Liver (tissue), 9 donors: ENCODE results near the gene C10orf105. TPM values are rescaled to one million over a fixed set of nuclear protein-coding genes. Genes with fewer than 3 reads are reported as not detected.

Experiments used
- DNase-seq: peaks from one replicate; pipeline ENCODE4 v3.0.0-alpha.2; 2017; ENCODE audit warnings: low spot score
- H3K27ac ChIP-seq, 2 donors: one replicate each; pipeline ENCODE4 v1.7.0; 2013; ENCODE audit warnings: inconsistent platforms in 2 of 2, low read length in 2 of 2, control low read depth in 1 of 2, low read depth in 1 of 2, mild to moderate bottlenecking in 1 of 2
- H3K27me3 ChIP-seq, 4 donors: one replicate each; pipeline versions ENCODE4 v1.6.1 to v1.7.0; 2013; ENCODE audit warnings: low read length in 3 of 4, inconsistent platforms in 1 of 4, mild to moderate bottlenecking in 1 of 4, moderate library complexity in 1 of 4; ENCODE audit not compliant: control insufficient read depth in 4 of 4, insufficient read depth in 4 of 4
- H3K36me3 ChIP-seq, 4 donors: one replicate each; pipeline versions ENCODE4 v1.6.1 to v1.7.0; 2013; ENCODE audit warnings: low read length in 3 of 4, mild to moderate bottlenecking in 3 of 4, low read depth in 1 of 4, moderate library complexity in 1 of 4; ENCODE audit not compliant: control insufficient read depth in 4 of 4, insufficient read depth in 3 of 4
- H3K4me1 ChIP-seq, 4 donors: one replicate each; pipeline versions ENCODE4 v1.6.1 to v1.7.0; 2013; ENCODE audit warnings: low read length in 3 of 4, mild to moderate bottlenecking in 3 of 4, moderate library complexity in 1 of 4; ENCODE audit not compliant: control insufficient read depth in 4 of 4, insufficient read depth in 4 of 4
- H3K4me3 ChIP-seq, 3 donors: one replicate each; pipeline versions ENCODE4 v1.6.1 to v1.7.0; 2013; ENCODE audit warnings: low read length in 3 of 3, control low read depth in 1 of 3, low read depth in 1 of 3, mild to moderate bottlenecking in 1 of 3
- H3K9ac ChIP-seq, 2 donors: one replicate each; pipeline ENCODE4 v1.7.0; 2013; ENCODE audit warnings: low read length in 2 of 2, mild to moderate bottlenecking in 2 of 2, moderate library complexity in 2 of 2, control low read depth in 1 of 2, low read depth in 1 of 2
- H3K9me3 ChIP-seq, 4 donors: one replicate each; pipeline versions ENCODE4 v1.6.1 to v1.7.0; 2013; ENCODE audit warnings: low read length in 3 of 4; ENCODE audit not compliant: control insufficient read depth in 4 of 4
- EGR1 ChIP-seq, 2 donors: IDR thresholded peaks; 2 replicates each; pipeline ENCODE4 v1.6.1; 2016 to 2018; ENCODE audit warnings: antibody characterized with exemption in 2 of 2, low read depth in 2 of 2
- FOXA1 ChIP-seq: IDR thresholded peaks from 2 replicates; pipeline ENCODE4 v1.6.1; 2016; ENCODE audit warnings: antibody characterized with exemption
- FOXA2 ChIP-seq: IDR thresholded peaks from 2 replicates; pipeline ENCODE4 v1.6.1; 2016; ENCODE audit warnings: antibody characterized with exemption
- GABPA ChIP-seq, 2 donors: IDR thresholded peaks in 1 of 2; conservative IDR thresholded peaks in 1 of 2; 2 replicates each; pipeline ENCODE4 v1.6.1; 2016; ENCODE audit warnings: antibody characterized with exemption in 2 of 2, mild to moderate bottlenecking in 1 of 2, moderate library complexity in 1 of 2
- HNF4A ChIP-seq, 2 donors: conservative IDR thresholded peaks; 2 replicates each; pipeline ENCODE4 v1.6.1; 2016; ENCODE audit warnings: antibody characterized with exemption in 2 of 2, mild to moderate bottlenecking in 2 of 2
- HNF4G ChIP-seq: IDR thresholded peaks from 2 replicates; pipeline ENCODE4 v1.6.1; 2016; ENCODE audit warnings: antibody characterized with exemption
- JUND ChIP-seq, 2 donors: IDR thresholded peaks; 2 replicates each; pipeline ENCODE4 v1.6.1; 2016; ENCODE audit warnings: antibody characterized with exemption in 2 of 2
- RAD21 ChIP-seq, 2 donors: IDR thresholded peaks; 2 replicates each; pipeline ENCODE4 v1.6.1; 2016; ENCODE audit warnings: antibody characterized with exemption in 2 of 2, mild to moderate bottlenecking in 2 of 2
- RXRA ChIP-seq, 2 donors: IDR thresholded peaks; 2 replicates each; pipeline ENCODE4 v1.6.1; 2017 to 2018; ENCODE audit warnings: antibody characterized with exemption in 2 of 2, mild to moderate bottlenecking in 1 of 2
- TAF1 ChIP-seq: conservative IDR thresholded peaks from 2 replicates; pipeline ENCODE4 v1.6.1; 2016; ENCODE audit warnings: antibody characterized with exemption, mild to moderate bottlenecking
- YY1 ChIP-seq: IDR thresholded peaks from 2 replicates; pipeline ENCODE4 v1.6.1; 2016; ENCODE audit warnings: antibody characterized with exemption, mild to moderate bottlenecking
- WGBS: extraction: QIAGEN DNeasy Blood & Tissue Kit; methylation state at CpG from one replicate; pipeline ENCODE4 v1.1.7; 2013; 5-methylcytosine and 5-hydroxymethylcytosine counted together
- polyA plus RNA-seq, 2 donors: library from polyadenylated mRNA; stranded (reverse) in 1 of 2; unstranded in 1 of 2; fragments of 200-250 nt in 1 of 2; fragments of >200 nt in 1 of 2; fragmentation: Nextera tagmentation in 1 of 2; extraction: Ambion mirVana in 1 of 2; gene quantifications; one replicate each; pipeline versions ENCODE4 v1.2.1 to v1.2.3, GENCODE V29; 2013 to 2015
- total RNA-seq, 2 donors: library from RNA; depleted of rRNA; stranded (reverse); fragments of >200 nt; gene quantifications; one replicate each; pipeline ENCODE4 v1.2.3, GENCODE V29; 2014
- TF ChIP-seq, protein P1 (sequence below): IDR thresholded peaks from 2 replicates; pipeline ENCODE4 v1.6.1; 2016; ENCODE audit warnings: antibody characterized with exemption
- TF ChIP-seq, protein P2 (sequence below): fragments of 150-350 bp; IDR thresholded peaks from 2 replicates; pipeline ENCODE4 v1.5.1; 2017; ENCODE audit warnings: improper control_type of control experiment, low read depth, low read length; ENCODE audit not compliant: missing input control
- TF ChIP-seq, protein P3 (sequence below): IDR thresholded peaks from 2 replicates; pipeline ENCODE4 v1.6.1; 2016; ENCODE audit warnings: antibody characterized with exemption, mild to moderate bottlenecking
- TF ChIP-seq, protein P4 (sequence below): IDR thresholded peaks from 2 replicates; pipeline ENCODE4 v1.6.1; 2016; ENCODE audit warnings: antibody characterized with exemption
- TF ChIP-seq, protein P5 (sequence below): IDR thresholded peaks from 2 replicates; pipeline ENCODE4 v1.6.1; 2016; ENCODE audit warnings: antibody characterized with exemption
- donor health status: healthy.
- donor health status: healthy.
- donor health status: healthy.
- donor health status: healthy.
- donor health status: healthy.

C10orf105 gene
- total and polyA plus RNA-seq, 4 donors: under 0.01 to 0.07 TPM; not detected in 2

DNA sequence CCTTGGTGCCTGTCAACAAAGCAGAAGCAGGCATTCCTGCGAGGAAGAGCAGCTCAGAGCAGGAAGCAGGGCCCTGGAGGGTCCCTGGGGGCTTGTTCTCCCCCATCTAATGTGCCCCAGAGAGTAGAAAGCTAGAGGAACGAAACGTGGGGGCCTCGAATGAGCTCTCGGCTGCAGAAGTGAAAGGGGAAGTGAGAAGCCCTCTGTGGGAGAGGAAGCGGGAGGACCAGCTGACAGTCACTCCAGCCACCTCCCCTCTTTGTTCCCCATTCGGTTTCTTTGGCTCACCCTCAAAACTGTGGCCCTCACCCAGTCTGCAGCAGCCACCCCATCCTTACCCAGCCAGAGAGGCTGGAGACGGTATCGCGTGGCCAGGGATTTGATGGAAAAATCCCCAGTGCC, 25.0 kb downstream of the C10orf105 start (continued):
- TF ChIP-seq, protein P1, sequence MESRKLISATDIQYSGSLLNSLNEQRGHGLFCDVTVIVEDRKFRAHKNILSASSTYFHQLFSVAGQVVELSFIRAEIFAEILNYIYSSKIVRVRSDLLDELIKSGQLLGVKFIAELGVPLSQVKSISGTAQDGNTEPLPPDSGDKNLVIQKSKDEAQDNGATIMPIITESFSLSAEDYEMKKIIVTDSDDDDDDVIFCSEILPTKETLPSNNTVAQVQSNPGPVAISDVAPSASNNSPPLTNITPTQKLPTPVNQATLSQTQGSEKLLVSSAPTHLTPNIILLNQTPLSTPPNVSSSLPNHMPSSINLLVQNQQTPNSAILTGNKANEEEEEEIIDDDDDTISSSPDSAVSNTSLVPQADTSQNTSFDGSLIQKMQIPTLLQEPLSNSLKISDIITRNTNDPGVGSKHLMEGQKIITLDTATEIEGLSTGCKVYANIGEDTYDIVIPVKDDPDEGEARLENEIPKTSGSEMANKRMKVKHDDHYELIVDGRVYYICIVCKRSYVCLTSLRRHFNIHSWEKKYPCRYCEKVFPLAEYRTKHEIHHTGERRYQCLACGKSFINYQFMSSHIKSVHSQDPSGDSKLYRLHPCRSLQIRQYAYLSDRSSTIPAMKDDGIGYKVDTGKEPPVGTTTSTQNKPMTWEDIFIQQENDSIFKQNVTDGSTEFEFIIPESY: no peak
- TF ChIP-seq, protein P2, sequence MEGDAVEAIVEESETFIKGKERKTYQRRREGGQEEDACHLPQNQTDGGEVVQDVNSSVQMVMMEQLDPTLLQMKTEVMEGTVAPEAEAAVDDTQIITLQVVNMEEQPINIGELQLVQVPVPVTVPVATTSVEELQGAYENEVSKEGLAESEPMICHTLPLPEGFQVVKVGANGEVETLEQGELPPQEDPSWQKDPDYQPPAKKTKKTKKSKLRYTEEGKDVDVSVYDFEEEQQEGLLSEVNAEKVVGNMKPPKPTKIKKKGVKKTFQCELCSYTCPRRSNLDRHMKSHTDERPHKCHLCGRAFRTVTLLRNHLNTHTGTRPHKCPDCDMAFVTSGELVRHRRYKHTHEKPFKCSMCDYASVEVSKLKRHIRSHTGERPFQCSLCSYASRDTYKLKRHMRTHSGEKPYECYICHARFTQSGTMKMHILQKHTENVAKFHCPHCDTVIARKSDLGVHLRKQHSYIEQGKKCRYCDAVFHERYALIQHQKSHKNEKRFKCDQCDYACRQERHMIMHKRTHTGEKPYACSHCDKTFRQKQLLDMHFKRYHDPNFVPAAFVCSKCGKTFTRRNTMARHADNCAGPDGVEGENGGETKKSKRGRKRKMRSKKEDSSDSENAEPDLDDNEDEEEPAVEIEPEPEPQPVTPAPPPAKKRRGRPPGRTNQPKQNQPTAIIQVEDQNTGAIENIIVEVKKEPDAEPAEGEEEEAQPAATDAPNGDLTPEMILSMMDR: no peak
- TF ChIP-seq YY1: no peak
- TF ChIP-seq TAF1: no peak

DNA sequence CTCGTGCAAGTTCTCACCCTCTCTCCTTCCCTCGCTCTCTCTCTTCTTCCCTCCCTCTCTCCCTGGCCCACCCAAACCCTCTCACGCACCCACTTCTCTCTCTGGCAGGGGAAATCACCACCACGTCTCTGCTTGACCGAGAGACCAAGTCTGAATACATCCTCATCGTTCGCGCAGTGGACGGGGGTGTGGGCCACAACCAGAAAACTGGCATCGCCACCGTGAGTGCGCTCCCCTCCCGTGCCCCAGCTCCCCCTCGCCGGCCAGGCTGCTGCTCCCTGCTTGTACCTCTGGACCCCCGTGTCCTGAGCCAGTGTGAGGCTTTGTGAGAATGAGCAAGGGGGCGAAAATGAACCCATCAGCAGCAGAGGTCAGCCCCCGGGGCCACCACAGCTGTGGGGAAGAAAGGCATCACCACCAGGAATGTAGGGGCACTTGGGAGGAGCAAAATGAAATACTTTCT, 25.5 kb downstream of the C10orf105 start:
- Histone ChIP-seq H3K9me3 (no peaks in the 10 kb centered on the region), H3K27ac (peak overlapping the region in 1 of 2 donors; percentile 27), H3K4me1 (no peaks in the 10 kb centered on the region), H3K4me3 (no peak overlapping the region), H3K9ac (no peak overlapping the region), H3K27me3 (no peaks in the 10 kb centered on the region), H3K36me3 (peaks cover 0 to 8% (median 1%) of the 10 kb centered on the region in 4 donors)
- 89% methylated on average over 18 of the region's 18 CpGs for WGBS
- TF ChIP-seq, protein P3, sequence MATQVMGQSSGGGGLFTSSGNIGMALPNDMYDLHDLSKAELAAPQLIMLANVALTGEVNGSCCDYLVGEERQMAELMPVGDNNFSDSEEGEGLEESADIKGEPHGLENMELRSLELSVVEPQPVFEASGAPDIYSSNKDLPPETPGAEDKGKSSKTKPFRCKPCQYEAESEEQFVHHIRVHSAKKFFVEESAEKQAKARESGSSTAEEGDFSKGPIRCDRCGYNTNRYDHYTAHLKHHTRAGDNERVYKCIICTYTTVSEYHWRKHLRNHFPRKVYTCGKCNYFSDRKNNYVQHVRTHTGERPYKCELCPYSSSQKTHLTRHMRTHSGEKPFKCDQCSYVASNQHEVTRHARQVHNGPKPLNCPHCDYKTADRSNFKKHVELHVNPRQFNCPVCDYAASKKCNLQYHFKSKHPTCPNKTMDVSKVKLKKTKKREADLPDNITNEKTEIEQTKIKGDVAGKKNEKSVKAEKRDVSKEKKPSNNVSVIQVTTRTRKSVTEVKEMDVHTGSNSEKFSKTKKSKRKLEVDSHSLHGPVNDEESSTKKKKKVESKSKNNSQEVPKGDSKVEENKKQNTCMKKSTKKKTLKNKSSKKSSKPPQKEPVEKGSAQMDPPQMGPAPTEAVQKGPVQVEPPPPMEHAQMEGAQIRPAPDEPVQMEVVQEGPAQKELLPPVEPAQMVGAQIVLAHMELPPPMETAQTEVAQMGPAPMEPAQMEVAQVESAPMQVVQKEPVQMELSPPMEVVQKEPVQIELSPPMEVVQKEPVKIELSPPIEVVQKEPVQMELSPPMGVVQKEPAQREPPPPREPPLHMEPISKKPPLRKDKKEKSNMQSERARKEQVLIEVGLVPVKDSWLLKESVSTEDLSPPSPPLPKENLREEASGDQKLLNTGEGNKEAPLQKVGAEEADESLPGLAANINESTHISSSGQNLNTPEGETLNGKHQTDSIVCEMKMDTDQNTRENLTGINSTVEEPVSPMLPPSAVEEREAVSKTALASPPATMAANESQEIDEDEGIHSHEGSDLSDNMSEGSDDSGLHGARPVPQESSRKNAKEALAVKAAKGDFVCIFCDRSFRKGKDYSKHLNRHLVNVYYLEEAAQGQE: no peak
- no peak for TF ChIP-seq FOXA2
- no peak for TF ChIP-seq HNF4G
- TF ChIP-seq GABPA (IDR thresholded peaks at IDR 0.05 in 1 of 2, conservative IDR thresholded peaks at IDR 0.05 in 1 of 2): no peak
- TF ChIP-seq, protein P4, sequence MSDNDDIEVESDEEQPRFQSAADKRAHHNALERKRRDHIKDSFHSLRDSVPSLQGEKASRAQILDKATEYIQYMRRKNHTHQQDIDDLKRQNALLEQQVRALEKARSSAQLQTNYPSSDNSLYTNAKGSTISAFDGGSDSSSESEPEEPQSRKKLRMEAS: no peak
- TF ChIP-seq, protein P5, sequence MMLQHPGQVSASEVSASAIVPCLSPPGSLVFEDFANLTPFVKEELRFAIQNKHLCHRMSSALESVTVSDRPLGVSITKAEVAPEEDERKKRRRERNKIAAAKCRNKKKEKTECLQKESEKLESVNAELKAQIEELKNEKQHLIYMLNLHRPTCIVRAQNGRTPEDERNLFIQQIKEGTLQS: no peak
- no peak for TF ChIP-seq JUND (IDR thresholded peaks at IDR 0.05)
- no peak for TF ChIP-seq FOXA1
- no peak for TF ChIP-seq EGR1 (IDR thresholded peaks at IDR 0.05; ENCODE audit: low read depth in 2 of 2)
- no peak for TF ChIP-seq RAD21 (IDR thresholded peaks at IDR 0.05)
- TF ChIP-seq HNF4A (conservative IDR thresholded peaks at IDR 0.05): no peak
- no peak for TF ChIP-seq RXRA (IDR thresholded peaks at IDR 0.05)
- TF ChIP-seq TAF1: no peak
- DNase-seq: no peak
